Neuronal stem cell (in vitro differentiated cells): ENCODE measurements around the gene NFATC4.

Source experiments
- DNase-seq: peaks from one replicate; pipeline ENCODE4 v3.0.0-alpha.2; 2013; ENCODE audit warnings: low spot score
- H2AFZ ChIP-seq: one replicate; pipeline ENCODE4 v1.6.1; 2013; ENCODE audit warnings: mild to moderate bottlenecking, low read length, inconsistent platforms
- H2AK5ac ChIP-seq: 2 replicates; pipeline ENCODE4 v1.6.1; 2013; ENCODE audit warnings: low read depth, mild to moderate bottlenecking, inconsistent platforms, low read length, moderate library complexity, mixed read lengths
- H2BK120ac ChIP-seq: 2 replicates; pipeline ENCODE4 v1.6.1; 2013; ENCODE audit warnings: low read depth, mild to moderate bottlenecking, inconsistent platforms, low read length, moderate library complexity, mixed read lengths
- H2BK12ac ChIP-seq: one replicate; pipeline ENCODE4 v1.6.1; 2013; ENCODE audit warnings: low read length, inconsistent platforms
- H2BK15ac ChIP-seq: 2 replicates; pipeline ENCODE4 v1.6.1; 2013; ENCODE audit warnings: mild to moderate bottlenecking, low read length, inconsistent platforms, mixed read lengths
- H2BK5ac ChIP-seq: one replicate; pipeline ENCODE4 v1.6.1; 2013; ENCODE audit warnings: inconsistent platforms, mild to moderate bottlenecking, low read length, moderate library complexity
- H3K14ac ChIP-seq: one replicate; pipeline ENCODE4 v1.6.1; 2013; ENCODE audit warnings: low read length, inconsistent platforms
- H3K18ac ChIP-seq: 2 replicates; pipeline ENCODE4 v1.6.1; 2013; ENCODE audit warnings: low read length, inconsistent platforms
- H3K23ac ChIP-seq: 2 replicates; pipeline ENCODE4 v1.6.1; 2013; ENCODE audit warnings: low read depth, mild to moderate bottlenecking, mixed read lengths, low read length, inconsistent platforms; ENCODE audit not compliant: poor library complexity
- H3K27ac ChIP-seq: replicated peaks from 3 replicates; pipeline ENCODE4 v1.5.1; 2013; ENCODE audit warnings: low read length, inconsistent platforms
- H3K27me3 ChIP-seq, 3 experiments: 2 replicates each; pipeline ENCODE4 v1.6.1; 2013; ENCODE audit warnings: low read length in 3 of 3, mild to moderate bottlenecking in 2 of 3, inconsistent platforms in 1 of 3, low read depth in 1 of 3, mixed read lengths in 1 of 3, moderate library complexity in 1 of 3; ENCODE audit not compliant: control insufficient read depth in 3 of 3, insufficient read depth in 3 of 3
- H3K36me3 ChIP-seq, 2 donors: replicated peaks in 1 of 2; 2 replicates each; pipeline ENCODE4 v1.6.1; 2013; ENCODE audit warnings: low read length in 2 of 2; ENCODE audit not compliant: control insufficient read depth in 2 of 2, insufficient read depth in 2 of 2
- H3K4ac ChIP-seq: 2 replicates; pipeline ENCODE4 v1.6.1; 2013; ENCODE audit warnings: inconsistent platforms, mild to moderate bottlenecking, low read length, moderate library complexity
- H3K4me1 ChIP-seq, 2 donors: 1 replicate in 1 of 2; 2 replicates in 1 of 2; pipeline ENCODE4 v1.6.1; 2013; ENCODE audit warnings: low read length in 2 of 2, low read depth in 1 of 2; ENCODE audit not compliant: control insufficient read depth in 2 of 2, insufficient read depth in 1 of 2
- H3K4me2 ChIP-seq: one replicate; pipeline ENCODE4 v1.6.1; 2013; ENCODE audit warnings: mild to moderate bottlenecking, low read length, inconsistent platforms; ENCODE audit not compliant: insufficient read depth, poor library complexity, severe bottlenecking
- H3K4me3 ChIP-seq, 2 donors: 2 replicates each; pipeline ENCODE4 v1.5.1; 2013; ENCODE audit warnings: low read length in 2 of 2, mild to moderate bottlenecking in 2 of 2, inconsistent platforms in 1 of 2, moderate library complexity in 1 of 2
- H3K79me1 ChIP-seq: one replicate; pipeline ENCODE4 v1.6.1; 2013; ENCODE audit warnings: low read depth, mild to moderate bottlenecking, inconsistent platforms, low read length, moderate library complexity
- H3K9ac ChIP-seq: one replicate; pipeline ENCODE4 v1.6.1; 2013; ENCODE audit warnings: mild to moderate bottlenecking, low read depth, low read length, inconsistent platforms; ENCODE audit not compliant: poor library complexity
- H3K9me3 ChIP-seq, 2 donors: replicated peaks in 1 of 2; 2 replicates each; pipeline versions ENCODE3 to v1.6.1; 2013; ENCODE audit warnings: low read length in 2 of 2, mild to moderate bottlenecking in 2 of 2, inconsistent platforms in 1 of 2, low read depth in 1 of 2, mixed read lengths in 1 of 2, moderate library complexity in 1 of 2; ENCODE audit not compliant: control insufficient read depth in 2 of 2, insufficient read depth in 1 of 2
- H4K8ac ChIP-seq: one replicate; pipeline ENCODE4 v1.6.1; 2013; ENCODE audit warnings: low read depth, mild to moderate bottlenecking, inconsistent platforms, low read length, moderate library complexity
- H4K91ac ChIP-seq: one replicate; pipeline ENCODE4 v1.6.1; 2013; ENCODE audit warnings: low read length, low read depth, mild to moderate bottlenecking, inconsistent platforms; ENCODE audit not compliant: poor library complexity
- WGBS, 2 donors: extraction: QIAGEN DNeasy Blood & Tissue Kit; methylation state at CpG; one replicate each; pipeline ENCODE4 v1.1.7; 2013; ENCODE audit warnings: missing lambda C conversion rate in 2 of 2, mixed read lengths in 1 of 2; ENCODE audit not compliant: insufficient read length in 2 of 2, insufficient replicate concordance in 1 of 2; ENCODE audit errors: extremely low coverage in 2 of 2; 5-methylcytosine and 5-hydroxymethylcytosine counted together

The NFATC4 gene

GRCh38 chr14:24382064-24382371 lies 14.0 kb downstream of the NFATC4 start:
- Histone ChIP-seq H3K79me1 (peaks cover 3% of the 10 kb centered on the region), H3K27ac (no peak overlapping the region), H2AFZ (no peak overlapping the region), H3K18ac (no peak overlapping the region), H3K36me3 (peaks cover 5 to 9% of the 10 kb centered on the region in 2 donors), H3K14ac (no peak overlapping the region), H4K91ac (no peak overlapping the region), H2AK5ac (no peak overlapping the region), H2BK12ac (no peak overlapping the region), H3K4me2 (no peak overlapping the region), H3K4ac (no peak overlapping the region), H3K4me3 (no peak overlapping the region), H2BK120ac (no peak overlapping the region), H3K23ac (no peak overlapping the region), H3K9me3 (peaks cover 0 to 1% of the 10 kb centered on the region in 2 donors), H3K27me3 (peaks cover 0 to 37% (median 0%) of the 10 kb centered on the region in 3 experiments), H2BK5ac (no peak overlapping the region), H4K8ac (no peak overlapping the region), H2BK15ac (no peak overlapping the region), H3K4me1 (peaks cover 3 to 15% of the 10 kb centered on the region in 2 donors), H3K9ac (no peak overlapping the region)
- no peak for DNase-seq
- no CpG with 5 or more reads among the region's 4 CpGs for WGBS, 2 donors

GRCh38 chr14:24384169-24384568 lies 16.2 kb downstream of the NFATC4 start:
- H2BK120ac ChIP-seq = no peak overlapping the region
- H2BK15ac ChIP-seq = no peak overlapping the region
- no peak overlapping the region for H3K23ac ChIP-seq
- no peaks in the 10 kb centered on the region for H3K36me3 ChIP-seq
- no peaks in the 10 kb centered on the region for H3K79me1 ChIP-seq
- H3K9ac ChIP-seq = no peak overlapping the region
- no peak overlapping the region for H2AK5ac ChIP-seq
- no peak overlapping the region for H3K4ac ChIP-seq
- H3K4me1 ChIP-seq = peaks cover 3 to 12% of the 10 kb centered on the region in 2 donors
- H4K8ac ChIP-seq = no peak overlapping the region
- no peak overlapping the region for H3K4me2 ChIP-seq
- DNase-seq = no peak
- no peak overlapping the region for H3K4me3 ChIP-seq
- no peak overlapping the region for H3K14ac ChIP-seq
- no peak overlapping the region for H2BK5ac ChIP-seq
- H3K9me3 ChIP-seq = no peaks in the 10 kb centered on the region
- WGBS, 2 donors = 100% methylated on average over 1 of the region's 4 CpGs; no CpG with 5 or more reads in 1 of the 2 donors
- peaks cover 0 to 42% (median 0%) of the 10 kb centered on the region in 3 experiments for H3K27me3 ChIP-seq
- no peak overlapping the region for H3K27ac ChIP-seq
- no peak overlapping the region for H2AFZ ChIP-seq
- no peak overlapping the region for H2BK12ac ChIP-seq
- H3K18ac ChIP-seq = no peak overlapping the region
- H4K91ac ChIP-seq = no peak overlapping the region

- H4K91ac ChIP-seq = no peak overlapping the region
- no peak overlapping the region for H3K4me2 ChIP-seq
- H2BK5ac ChIP-seq = no peak overlapping the region
- no peak overlapping the region for H3K9ac ChIP-seq
- no peak overlapping the region for H3K23ac ChIP-seq
- H3K27me3 ChIP-seq = peaks cover 0 to 42% (median 0%) of the 10 kb centered on the region in 3 experiments
- no peak overlapping the region for H3K14ac ChIP-seq
- no peak overlapping the region for H2AK5ac ChIP-seq
- no peak overlapping the region for H3K18ac ChIP-seq
- H3K4me3 ChIP-seq = no peak overlapping the region
- H4K8ac ChIP-seq = no peak overlapping the region
- H3K36me3 ChIP-seq = no peaks in the 10 kb centered on the region
- no CpG with 5 or more reads among the region's 4 CpGs for WGBS, 2 donors
- no peak overlapping the region for H3K4ac ChIP-seq
- H2BK12ac ChIP-seq = no peak overlapping the region
- H2BK120ac ChIP-seq = no peak overlapping the region
- no peak overlapping the region for H3K27ac ChIP-seq
- no peak overlapping the region for H2AFZ ChIP-seq
- no peak overlapping the region for H2BK15ac ChIP-seq
- H3K9me3 ChIP-seq = no peaks in the 10 kb centered on the region
- no peaks in the 10 kb centered on the region for H3K79me1 ChIP-seq
- peaks cover under 1 to 4% of the 10 kb centered on the region in 2 donors for H3K4me1 ChIP-seq
- no peak for DNase-seq
Measured at GRCh38 chr14:24385524-24385923, 17.5 kb downstream of the NFATC4 start.

- Histone ChIP-seq H3K4me3 (no peak overlapping the region), H4K8ac (no peak overlapping the region), H2BK15ac (no peak overlapping the region), H3K27me3 (peaks cover 0 to 37% (median 0%) of the 10 kb centered on the region in 3 experiments), H3K4ac (no peak overlapping the region), H3K36me3 (no peaks in the 10 kb centered on the region), H2BK120ac (no peak overlapping the region), H3K18ac (no peak overlapping the region), H3K27ac (no peak overlapping the region), H2AFZ (no peak overlapping the region), H2BK12ac (no peak overlapping the region), H2AK5ac (no peak overlapping the region), H4K91ac (no peak overlapping the region), H3K4me2 (no peak overlapping the region), H3K9ac (no peak overlapping the region), H3K79me1 (no peaks in the 10 kb centered on the region), H3K23ac (no peak overlapping the region), H3K14ac (no peak overlapping the region), H3K9me3 (no peaks in the 10 kb centered on the region), H3K4me1 (no peaks in the 10 kb centered on the region), H2BK5ac (no peak overlapping the region)
- no CpG with 5 or more reads among the region's 2 CpGs for WGBS, 2 donors
- no peak for DNase-seq
Measured at GRCh38 chr14:24387009-24387345, 19.0 kb downstream of the NFATC4 start.
